IPS-NIHi7 (cell line): ENCODE results near the gene LPP.

ENCODE experiments used
- DNase-seq: peaks from one replicate; pipeline ENCODE4 v3.0.0; 2012; ENCODE audit warnings: mixed read lengths; ENCODE audit errors: extremely low spot score

LPP gene

GRCh38 chr3:188360364-188360881, 206.5 kb downstream of the LPP start:
- DNase-seq: no peak

GRCh38 chr3:188361888-188362287, 207.9 kb downstream of the LPP start:
- no peak for DNase-seq

- DNase-seq: no peak
Measured at GRCh38 chr3:188362405-188362831, 208.5 kb downstream of the LPP start.

- DNase-seq: no peak
Measured at GRCh38 chr3:188365184-188365583, 211.2 kb downstream of the LPP start.

- DNase-seq: no peak
Measured at GRCh38 chr3:188365988-188366698, 212.2 kb downstream of the LPP start.

- DNase-seq: no peak
Measured at GRCh38 chr3:188367678-188368077, 213.7 kb downstream of the LPP start.

- no peak for DNase-seq
Measured at GRCh38 chr3:188369526-188369925, 215.6 kb downstream of the LPP start.

GRCh38 chr3:188370081-188370830, 216.3 kb downstream of the LPP start:
- DNase-seq: no peak

- DNase-seq: no peak
Measured at GRCh38 chr3:188378786-188379185, 224.8 kb downstream of the LPP start.

- no peak for DNase-seq
Measured at GRCh38 chr3:188380252-188380651, 226.3 kb downstream of the LPP start.

GRCh38 chr3:188380722-188381121, 226.8 kb downstream of the LPP start:
- no peak for DNase-seq

GRCh38 chr3:188383748-188384147, 229.8 kb downstream of the LPP start:
- DNase-seq: no peak

GRCh38 chr3:188385295-188385694, 231.3 kb downstream of the LPP start:
- no peak for DNase-seq

- DNase-seq: no peak
Measured at GRCh38 chr3:188389711-188390342, 235.9 kb downstream of the LPP start.

GRCh38 chr3:188390343-188390718, 236.4 kb downstream of the LPP start:
- DNase-seq: no peak

- DNase-seq: no peak
Measured at GRCh38 chr3:188390775-188391443, 237.0 kb downstream of the LPP start.

- DNase-seq: no peak
Measured at GRCh38 chr3:188391592-188391991, 237.6 kb downstream of the LPP start.

- DNase-seq: no peak
Measured at GRCh38 chr3:188392076-188392475, 238.1 kb downstream of the LPP start.

- no peak for DNase-seq
Measured at GRCh38 chr3:188394623-188395022, 240.7 kb downstream of the LPP start.

GRCh38 chr3:188396251-188396650, 242.3 kb downstream of the LPP start:
- DNase-seq: no peak

GRCh38 chr3:188396900-188397299, 242.9 kb downstream of the LPP start:
- DNase-seq: no peak
